NCI-H226 (cell line): ENCODE measurements around the gene SND1.
A peak's percentile ranks its signal among the peaks of the same experiment; 100 is the strongest.

Experiments
- DNase-seq: peaks from one replicate; pipeline ENCODE4 v3.0.0-alpha.2; 2015

SND1 gene

DNA sequence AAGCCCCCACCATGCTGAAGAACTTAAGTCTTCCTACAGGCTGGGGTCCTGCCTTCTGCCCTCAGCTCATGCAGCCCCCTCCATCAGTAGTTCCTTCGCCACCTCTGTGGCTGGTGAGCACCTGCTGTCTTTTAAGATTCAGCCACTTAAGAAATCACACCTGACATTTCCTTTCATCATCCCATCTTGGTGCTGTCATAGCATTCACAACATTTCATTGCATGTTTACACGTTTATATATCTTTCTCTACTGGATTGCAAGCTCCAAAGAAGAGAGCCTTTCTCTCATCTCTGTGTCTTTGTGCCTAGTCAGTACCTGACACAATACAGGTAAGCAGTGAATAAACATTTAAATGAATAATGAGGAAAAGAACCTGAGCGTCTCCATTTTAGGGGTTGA is 38.3 kb downstream of the SND1 start:
- no peak for DNase-seq

DNA sequence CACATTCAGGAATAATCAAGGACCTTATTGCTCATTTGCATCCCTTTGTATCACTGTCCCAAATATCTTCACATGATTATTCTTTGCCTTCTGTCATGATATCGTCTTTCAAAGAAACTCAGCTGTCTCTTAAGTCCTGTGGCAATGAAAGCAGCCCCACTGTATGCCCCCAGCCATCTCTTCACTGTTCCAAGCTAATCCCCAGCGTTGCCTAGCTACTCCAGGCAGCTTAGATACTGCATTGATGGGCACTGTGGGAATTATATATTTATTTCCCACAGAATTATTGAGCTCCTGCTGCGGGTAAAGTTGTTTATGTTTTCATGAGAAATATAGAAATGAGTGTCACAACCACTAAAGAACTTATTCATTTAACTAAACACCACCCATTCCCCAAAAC is 38.8 kb downstream of the SND1 start:
- DNase-seq = no peak

DNA sequence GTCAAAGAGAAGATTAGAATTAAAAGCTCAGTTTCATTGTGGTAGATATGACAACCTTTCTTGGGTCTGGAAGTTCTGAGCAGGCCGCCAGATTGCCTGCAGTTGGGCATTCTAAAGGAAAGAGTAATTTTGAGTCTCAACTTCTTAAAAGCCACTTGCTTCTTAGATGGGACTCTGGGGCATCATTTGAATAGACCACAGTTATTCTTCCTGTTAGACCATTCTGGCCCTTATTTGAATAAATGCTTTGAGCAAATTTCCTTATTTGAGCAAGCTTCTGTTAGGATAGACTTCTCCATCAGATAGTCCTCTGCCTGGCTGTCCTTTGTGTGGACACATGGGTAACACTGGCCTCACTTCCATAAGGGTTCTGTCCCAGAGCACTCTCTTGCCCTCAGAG is 40.2 kb downstream of the SND1 start:
- no peak for DNase-seq

DNA sequence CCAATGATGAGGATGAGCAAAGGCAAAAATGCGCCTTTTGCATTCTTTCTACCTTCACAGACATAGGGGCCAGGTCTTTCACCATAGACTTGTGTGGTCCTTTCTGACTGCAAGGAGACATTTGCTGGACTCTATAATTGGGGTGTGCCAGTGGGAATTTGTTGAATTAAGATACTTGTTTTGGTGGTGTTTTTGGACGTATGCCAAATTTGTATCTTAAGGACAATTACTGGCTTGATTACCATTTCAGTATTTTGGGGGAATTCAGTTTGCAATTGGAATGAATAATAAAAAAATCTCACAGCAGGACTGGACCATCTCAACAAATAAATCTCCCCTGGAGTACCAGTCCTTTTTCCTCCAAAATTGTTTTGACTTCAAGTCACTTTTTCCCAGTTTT is 47.9 kb downstream of the SND1 start:
- DNase-seq = no peak

DNA sequence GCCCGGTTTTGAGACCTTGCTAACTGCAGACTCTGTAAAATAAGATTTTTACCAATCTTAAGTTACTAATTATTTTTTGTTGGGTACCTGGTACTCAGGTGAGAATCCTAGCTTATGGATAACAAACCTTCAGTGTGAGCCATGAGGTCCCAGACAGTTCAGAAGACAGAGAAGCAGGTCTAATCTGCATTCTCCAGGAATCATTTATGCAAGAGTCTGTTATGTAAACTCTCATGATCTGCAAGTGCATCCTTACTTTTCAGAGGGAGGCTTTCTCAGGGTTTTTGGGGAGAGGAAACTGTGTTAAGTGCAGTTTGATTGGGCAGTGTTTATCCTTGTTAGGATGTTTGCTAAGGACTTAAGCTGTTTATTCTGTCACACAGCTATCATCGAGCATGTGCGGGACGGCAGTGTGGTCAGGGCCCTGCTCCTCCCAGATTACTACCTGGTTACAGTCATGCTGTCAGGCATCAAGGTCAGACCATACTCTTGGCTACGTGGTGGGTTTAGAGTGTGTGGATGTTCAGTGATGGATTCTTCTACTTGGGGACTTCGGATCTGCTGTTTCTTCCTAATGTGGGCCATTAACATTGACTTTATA is 50.2 kb downstream of the SND1 start:
- DNase-seq = no peak

DNA sequence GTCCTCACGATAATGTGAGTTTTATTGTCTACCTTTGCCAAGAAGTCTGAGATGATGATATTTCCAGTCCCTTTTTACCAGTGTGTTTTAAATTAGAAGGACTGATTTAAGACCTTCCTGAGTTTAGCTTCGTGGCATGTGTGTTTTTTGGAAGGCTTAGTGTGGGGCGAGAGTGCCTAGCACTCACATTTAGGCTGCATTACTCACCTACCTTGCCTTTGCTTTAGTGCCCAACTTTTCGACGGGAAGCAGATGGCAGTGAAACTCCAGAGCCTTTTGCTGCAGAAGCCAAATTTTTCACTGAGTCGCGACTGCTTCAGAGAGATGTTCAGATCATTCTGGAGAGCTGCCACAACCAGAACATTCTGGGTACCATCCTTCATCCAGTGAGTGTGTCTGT is 50.9 kb downstream of the SND1 start:
- no peak for DNase-seq

DNA sequence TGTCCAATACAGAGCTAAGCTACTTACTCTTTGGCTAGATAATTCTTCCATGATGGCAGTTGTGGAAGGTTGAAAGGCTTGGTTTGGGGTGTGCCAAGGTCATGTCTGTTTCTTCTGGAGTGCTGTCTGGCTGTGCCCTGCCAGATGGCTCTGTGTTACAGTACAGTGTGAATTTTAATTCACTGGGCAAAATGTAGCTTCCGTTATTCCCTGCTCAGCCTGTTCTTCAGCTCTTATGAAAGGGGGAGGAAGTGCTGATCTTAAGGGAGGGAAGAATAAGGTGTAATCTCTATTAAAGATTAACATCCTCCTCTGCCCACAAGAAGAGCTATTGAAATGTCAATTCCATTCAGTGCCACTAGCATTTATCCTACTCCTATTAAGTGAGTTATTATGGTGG is 52.2 kb downstream of the SND1 start:
- DNase-seq = no peak

DNA sequence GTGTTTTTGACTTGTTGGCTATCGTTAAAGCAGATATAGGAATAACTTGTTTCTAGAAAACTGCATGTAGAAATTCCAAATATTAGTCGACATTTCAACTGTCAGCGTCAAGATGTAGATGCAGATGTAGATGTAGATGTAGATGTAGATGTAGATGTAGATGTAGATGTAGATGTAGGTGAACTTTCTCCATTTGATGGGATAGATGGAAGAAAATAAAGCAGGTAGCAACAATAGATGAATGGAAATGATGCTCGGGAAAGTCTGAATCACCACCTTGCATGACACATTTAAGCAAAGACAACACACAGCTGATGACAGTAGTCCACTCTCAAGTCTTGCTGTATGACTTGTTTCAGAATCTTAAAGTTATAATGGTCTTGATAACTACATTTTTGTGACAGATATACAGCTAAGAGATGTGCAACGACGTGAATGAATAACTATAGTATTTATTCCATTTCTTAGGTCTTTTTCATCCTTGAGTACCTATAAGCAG is 53.5 kb downstream of the SND1 start:
- DNase-seq = no peak

DNA sequence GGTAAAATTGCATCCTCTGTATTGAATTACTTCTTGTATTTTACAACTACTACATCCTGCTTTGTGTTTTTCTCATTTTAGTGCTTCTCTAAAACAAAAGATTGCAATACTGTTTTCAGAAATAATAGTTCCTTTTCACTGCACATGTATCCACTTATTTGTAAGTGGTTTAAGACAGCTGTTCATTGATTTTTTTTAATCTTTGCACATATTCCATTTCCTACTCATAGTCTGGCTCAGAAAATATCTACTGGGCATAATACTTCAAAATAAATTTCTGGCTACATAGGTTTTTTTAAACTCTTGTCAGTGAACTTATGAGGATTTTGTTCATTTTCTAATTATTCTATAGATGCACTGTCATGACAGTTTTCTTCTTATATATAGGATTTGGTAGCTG is 54.8 kb downstream of the SND1 start:
- DNase-seq = no peak

DNA sequence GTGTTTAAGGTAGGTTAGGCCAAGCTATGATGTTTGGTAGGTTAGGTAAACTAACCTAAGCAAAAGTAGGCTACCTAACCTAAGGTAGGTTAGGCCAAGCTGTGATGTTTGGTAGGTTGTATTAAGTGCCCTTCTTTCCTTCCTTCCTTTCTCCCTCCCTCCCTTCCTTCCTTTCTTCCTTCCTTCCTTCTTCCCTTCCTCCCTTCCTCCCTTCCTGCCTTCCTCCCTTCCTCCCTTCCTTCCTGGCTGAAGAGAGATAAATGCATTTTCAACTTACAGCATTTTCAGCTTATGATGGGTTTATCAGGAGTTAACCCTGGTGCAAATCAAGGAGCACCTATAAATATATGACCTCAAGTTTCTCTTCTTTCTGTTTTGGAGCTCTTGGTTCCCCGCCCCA is 56.2 kb downstream of the SND1 start:
- DNase-seq = no peak

DNA sequence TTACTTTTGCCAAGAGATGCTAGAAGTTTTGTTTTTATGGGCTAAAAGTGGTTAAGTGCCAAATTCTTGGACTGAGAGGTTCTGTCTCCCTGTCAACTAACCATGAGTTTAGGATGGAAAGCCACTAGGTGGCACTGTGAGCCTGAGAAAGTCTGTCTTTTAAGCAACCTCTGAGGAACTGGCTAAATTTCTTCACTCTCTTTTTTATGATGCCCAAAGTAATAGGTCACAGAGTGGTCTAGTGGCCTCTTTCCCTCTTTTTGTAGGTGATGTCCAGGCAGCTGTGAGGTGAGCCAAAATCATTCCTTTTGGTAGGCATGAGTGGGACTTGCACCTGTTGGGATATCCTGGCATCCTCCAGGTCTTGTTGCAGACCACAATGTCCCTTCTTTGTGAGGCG is 56.8 kb downstream of the SND1 start:
- peak; percentile 35 for DNase-seq

DNA sequence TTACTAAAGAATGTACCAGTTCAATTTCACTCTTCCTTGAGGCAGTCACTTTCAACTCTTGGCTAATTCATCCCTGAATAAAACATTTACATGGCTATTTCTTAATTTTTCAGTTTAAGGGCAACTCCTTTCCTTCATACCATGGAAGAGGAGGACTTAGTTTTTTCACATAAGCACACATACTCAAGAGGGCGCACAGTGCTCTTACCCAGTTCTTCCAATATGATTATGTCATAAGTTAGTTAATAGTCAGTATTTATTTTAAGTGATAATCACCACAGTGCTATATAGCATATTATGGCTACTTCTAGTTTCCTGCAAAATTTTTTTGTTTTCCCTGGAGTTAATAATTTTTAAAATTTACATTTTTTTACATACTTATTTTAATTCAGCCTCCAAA is 58.6 kb downstream of the SND1 start:
- DNase-seq = no peak

DNA sequence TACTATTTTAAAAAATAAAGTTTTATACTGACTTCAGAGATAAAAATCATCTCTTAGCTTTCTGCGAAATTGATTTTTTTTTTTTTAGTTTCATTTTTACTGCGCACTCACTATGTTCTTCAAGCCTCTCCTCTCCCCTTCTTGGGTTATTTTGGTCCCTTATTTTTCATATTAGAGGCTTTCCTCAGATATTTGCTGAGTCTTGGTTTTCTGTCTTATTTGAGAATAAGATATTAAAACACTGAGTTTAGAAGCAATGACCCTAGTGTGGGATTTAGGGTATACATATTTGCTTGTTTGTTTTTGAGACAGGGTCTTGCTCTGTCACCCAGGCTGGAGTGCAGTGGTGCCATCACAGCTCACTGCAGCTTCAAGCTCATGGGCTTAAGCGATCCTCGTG is 59.9 kb downstream of the SND1 start:
- no peak for DNase-seq

DNA sequence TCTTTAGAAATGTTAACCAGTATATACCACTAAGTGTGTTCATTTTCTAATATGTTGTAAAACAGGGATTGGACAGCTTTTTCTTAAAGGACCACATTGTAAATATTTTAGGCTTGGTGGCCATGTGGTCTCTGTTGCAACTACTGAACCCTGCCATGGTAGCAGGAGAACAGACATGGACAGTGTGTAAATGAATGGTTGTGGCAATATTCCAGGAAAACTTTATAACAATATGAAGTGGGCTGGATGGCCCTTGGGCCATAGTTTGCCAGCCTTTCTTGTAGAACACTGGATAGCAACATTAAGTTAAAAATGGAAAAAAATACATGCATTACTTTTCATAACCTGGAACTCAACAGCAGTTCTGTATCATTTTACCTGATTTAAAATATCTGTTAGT is 61.0 kb downstream of the SND1 start:
- no peak for DNase-seq

DNA sequence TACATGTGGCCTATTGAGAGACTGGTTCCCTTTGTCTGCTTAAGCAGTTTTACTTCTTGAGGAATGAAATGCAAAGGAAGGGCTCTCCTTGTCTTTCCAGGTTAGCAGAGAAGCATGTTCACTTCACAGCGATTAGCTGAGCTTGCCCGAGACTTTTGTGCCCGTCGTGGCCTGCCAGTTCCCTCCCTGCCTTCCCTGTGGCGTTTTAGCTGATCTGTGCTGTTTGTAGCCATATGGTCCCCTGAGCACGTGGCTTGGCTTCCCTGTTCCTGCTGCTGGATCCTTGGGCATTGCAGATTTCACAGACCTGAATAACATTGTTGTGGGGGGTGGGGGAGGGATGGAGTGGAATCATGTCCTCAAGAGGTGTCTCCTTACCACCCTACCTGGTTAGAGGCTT is 61.8 kb downstream of the SND1 start:
- no peak for DNase-seq

DNA sequence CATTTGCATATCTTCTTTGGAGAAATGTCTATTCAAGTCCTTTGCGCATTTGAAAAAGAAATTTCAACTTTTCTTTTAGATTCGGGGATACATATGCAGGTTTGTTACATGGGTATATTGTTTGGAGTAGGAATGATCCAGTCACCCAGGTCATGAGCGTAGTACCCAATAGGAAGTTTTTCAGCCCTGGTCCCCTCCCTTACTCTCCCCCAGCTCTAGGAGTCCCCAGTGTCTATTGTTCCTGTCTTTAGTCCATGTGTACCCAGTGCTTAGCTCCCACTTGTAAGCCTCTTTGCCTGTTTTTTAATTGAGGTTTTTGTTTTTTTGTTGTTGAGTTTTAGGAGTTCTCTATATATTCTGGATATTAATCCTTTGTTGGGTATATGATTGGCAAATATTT is 63.3 kb downstream of the SND1 start:
- DNase-seq = no peak

DNA sequence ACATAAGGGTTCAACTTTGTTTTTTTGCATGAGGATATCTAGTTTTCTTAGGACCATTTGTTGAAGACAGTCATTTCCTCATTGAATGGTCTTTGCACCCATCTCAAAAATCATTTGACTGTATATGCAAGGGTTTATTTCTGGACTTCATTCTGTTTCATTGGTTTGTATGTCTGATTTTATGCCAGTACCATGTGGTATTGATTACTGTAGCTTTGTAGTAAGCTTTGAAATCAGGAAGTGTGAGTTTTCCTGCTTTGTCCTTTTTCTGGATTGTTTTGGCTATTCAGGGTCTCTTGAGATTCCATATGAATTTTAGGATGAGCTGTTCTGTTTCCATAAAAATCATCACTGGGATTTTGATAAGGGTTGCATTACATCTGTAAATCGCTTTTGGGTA is 63.9 kb downstream of the SND1 start:
- no peak for DNase-seq

DNA sequence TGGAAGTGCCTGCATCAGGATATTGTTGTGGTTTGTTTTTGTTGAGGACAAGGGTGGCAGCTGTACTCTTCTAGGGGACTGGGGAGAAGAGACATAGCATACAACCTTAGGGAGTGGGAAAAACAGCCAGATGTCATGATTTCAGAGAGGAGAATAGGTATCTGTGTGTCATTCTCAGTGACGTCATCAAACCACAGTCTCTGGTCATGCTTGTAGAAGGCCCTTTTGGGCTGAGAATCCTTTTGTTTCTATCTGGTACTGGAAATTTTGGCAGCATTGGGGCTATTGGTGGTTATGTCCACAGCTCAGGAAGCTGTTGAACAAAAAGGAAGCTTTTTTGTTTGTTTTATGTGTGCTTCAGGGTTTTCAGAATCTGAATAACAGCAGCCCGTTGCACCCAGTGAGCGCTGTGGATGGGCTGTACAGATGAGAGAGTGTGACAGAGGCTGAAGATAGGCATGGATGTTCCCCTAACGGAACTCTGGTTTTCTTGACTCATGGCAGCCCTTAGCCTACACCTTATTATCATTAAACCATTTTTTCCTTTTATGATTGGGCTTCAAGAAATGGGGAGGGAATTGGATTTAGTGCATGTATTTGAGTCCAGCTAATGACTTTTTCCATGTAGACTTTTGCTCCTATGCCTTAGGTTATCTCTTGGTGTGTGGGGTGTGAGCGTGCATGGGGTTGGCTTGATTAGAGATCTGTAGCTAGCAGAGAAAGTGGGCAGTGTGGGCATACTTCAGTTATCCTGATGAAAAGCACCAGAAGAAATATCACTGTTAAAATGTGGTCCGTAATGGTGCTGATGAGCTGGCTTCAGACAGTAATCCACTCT is 65.7 kb downstream of the SND1 start:
- no peak for DNase-seq

DNA sequence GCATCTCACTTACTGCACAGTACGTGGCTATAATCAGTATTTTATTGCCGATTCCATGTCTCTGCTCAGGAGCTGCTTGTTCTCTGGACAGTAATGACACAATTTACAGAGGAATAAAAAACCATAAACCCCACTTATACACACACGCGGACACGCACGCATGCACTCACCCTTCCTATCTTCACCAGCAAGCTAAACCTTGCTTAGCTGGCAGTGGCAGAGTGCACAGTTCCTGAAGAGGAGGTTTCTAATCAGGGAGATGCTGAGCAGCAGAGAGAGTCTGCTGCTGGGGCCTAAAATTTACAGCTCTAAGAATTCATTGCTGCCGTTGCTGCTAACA is 66.3 kb downstream of the SND1 start:
- DNase-seq = no peak

DNA sequence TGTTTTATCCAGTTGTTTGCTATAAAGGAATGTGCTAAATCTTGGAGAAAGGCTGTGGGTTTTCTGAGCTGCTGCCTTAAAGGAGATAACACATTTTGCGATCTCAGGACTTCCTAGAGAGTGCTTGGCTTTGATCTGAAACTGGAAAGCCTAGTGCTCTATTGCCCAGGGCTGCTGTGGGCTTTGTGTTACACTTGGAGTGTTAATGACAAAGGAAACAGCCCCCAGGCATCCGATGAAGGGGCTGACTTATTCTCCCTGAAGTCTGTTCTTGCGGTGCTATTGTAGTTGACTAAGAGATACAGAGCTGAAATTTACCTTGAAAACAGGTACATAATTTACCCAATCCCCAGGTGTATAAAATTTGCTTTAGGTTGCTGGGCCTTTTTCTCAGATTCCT is 74.5 kb downstream of the SND1 start:
- no peak for DNase-seq

DNA sequence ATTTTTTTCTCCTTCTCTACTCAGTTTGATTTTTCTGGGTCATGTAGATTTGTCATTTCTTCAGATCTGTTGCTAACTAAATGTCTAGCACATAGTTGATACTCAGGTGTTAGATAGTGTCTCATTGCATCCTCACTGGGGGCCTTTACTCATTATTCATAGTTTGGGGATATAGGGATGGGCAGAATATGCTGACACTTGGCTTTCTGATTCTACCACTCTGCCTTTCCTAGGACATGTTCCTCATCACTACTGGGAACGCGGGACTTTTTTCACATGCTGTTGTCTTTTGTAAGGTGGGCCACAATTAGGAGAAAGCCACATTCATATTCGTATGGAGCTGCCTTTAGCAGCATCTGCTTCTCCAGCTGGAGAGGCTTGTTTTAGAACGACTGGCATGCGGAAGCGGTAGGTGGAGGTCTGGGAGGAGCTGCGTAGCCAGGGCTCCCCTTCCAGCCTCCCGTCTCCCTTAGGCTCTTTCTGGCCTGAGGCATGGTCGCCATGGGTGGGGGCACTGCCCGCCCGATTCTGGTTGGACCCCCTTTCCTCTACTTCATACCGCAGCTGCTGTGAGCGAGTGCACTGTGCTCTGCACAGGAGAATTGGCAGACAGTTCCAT is 78.8 kb downstream of the SND1 start:
- DNase-seq = no peak

DNA sequence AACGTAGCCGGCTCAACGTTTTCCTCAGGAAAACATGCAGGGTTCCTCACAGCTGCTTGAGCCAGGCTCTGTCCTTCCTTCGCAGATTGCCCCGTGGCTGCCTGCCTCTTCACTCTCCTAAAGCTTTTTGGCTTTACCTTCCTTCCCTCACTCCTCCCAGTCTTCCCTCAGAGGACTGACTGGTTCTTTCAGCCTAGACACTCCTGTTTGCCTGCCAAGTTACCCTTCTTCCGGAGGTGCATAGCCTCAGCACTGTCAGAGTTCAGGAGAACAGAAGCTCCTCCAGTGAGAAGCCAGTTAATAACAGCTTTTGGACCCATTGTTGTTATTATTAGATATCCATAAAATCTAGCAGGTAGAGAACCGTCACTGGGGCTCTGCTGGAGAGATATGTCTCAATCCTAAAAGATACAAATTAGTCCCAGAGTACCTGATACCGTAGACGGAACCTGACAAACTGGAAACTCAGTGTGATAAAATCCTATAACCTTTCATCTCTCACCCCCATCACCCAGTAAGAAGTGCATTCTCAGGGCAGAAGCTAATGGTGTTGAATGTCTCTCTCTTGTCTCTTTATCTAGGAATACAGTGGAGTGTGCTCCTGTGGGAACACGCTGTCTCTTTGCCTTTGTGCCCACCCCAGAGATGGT is 79.6 kb downstream of the SND1 start:
- DNase-seq = no peak

DNA sequence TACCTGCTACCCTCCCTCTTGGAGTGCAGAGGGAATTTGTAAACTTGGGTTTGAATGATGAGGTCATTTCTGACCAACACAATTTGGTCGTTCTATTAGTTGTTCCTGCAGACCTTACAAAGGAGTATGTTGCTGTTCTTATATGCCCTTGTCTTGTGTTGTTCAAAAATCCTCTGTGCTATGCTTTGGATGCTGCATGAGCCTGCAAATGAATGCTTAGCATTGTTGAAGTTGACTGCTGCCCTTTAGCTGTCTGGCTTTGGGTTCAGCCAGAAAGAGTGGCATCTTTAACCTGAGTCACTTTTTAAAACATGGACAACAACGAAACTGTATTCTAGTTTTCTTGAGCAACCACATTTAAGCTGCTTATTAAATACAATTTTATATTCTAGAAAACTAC is 80.3 kb downstream of the SND1 start:
- no peak for DNase-seq

DNA sequence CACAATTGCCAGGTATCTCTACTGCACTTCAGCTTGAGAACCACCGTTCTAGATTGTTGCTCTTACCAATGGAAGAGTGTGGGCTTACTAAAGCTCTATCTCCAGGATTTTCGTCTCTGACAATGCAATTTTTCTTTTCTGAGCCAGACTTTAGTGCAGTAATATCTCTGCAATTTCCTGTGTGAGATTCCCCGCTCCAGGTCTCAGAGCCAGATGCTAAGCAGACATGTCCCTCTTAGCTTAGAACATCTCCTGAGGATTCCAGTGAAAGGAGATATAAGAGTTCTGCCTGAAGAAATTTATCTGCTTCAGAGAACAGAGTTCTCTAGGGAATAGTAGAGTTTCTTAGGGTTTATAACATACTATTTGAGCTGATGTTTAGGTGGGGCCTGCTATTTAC is 82.0 kb downstream of the SND1 start:
- no peak for DNase-seq
